Measurements from ENCODE around the gene PTPRU.

Gene PTPRU

GRCh38 chr1:29235955-29236711 is at the start of gene PTPRU:
Gene PTPRU (plus strand): TSS chr1:29236522. CDS start chr1:29236645, 123 bp downstream.
- no peak for TF ChIP-seq ELF4 (IDR thresholded peaks at IDR 0.05)
- no peak for TF ChIP-seq HDGF (IDR thresholded peaks at IDR 0.05; ENCODE audit: borderline replicate concordance)
- TF ChIP-seq SP1 (IDR thresholded peaks at IDR 0.05), result no peak
- TF ChIP-seq BHLHE40 (IDR thresholded peaks at IDR 0.05; ENCODE audit: borderline replicate concordance), result no peak
- peak; percentile 94; the same call in 1 of the 2 replicates for TF ChIP-seq LEF1 (IDR thresholded peaks at IDR 0.05; ENCODE audit: borderline replicate concordance)
- no peak for TF ChIP-seq NFRKB (IDR thresholded peaks at IDR 0.05)
- TF ChIP-seq FOXM1 (IDR thresholded peaks at IDR 0.05; ENCODE audit: borderline replicate concordance), result peak; percentile 77
- TF ChIP-seq CTBP1 (IDR thresholded peaks at IDR 0.05; ENCODE audit: borderline replicate concordance), result no peak
- TF ChIP-seq ARNT (IDR thresholded peaks at IDR 0.05), result peak; percentile 84
- TF ChIP-seq SUZ12 (IDR thresholded peaks at IDR 0.05), result no peak
- no peak; the same call in 1 of the 2 replicates for TF ChIP-seq L3MBTL2 (conservative IDR thresholded peaks at IDR 0.05)
- TF ChIP-seq FOXK2 (IDR thresholded peaks at IDR 0.05), result no peak
- POLR2A ChIA-PET, result no interaction called here
- CTCF ChIA-PET, result interaction anchor here (0.6 kb wide), 2 partner anchors 163 to 206 kb away, joined by 3 to 5 read pairs; no protein-coding TSS in a partner anchor
- peak; percentile 98 for DNase-seq (ENCODE audit: extremely low spot score)

- TF ChIP-seq FOXM1 (IDR thresholded peaks at IDR 0.05; ENCODE audit: borderline replicate concordance) (no peak), SUZ12 (IDR thresholded peaks at IDR 0.05) (no peak), PKNOX1 (IDR thresholded peaks at IDR 0.05) (no peak), ARNT (IDR thresholded peaks at IDR 0.05) (no peak), ELF4 (IDR thresholded peaks at IDR 0.05) (no peak), BHLHE40 (IDR thresholded peaks at IDR 0.05; ENCODE audit: borderline replicate concordance) (no peak), TARDBP (IDR thresholded peaks at IDR 0.05) (no peak), L3MBTL2 (conservative IDR thresholded peaks at IDR 0.05) (no peak)
- DNase-seq (ENCODE audit: extremely low spot score), result no peak
- CTCF ChIA-PET, result interaction anchor here (1.1 kb wide), 1 partner anchor 305 kb away, joined by 3 read pairs; no protein-coding TSS in a partner anchor
- POLR2A ChIA-PET, result no interaction called here
Measured at GRCh38 chr1:29186707-29187106, 49.6 kb upstream of the PTPRU start.

GRCh38 chr1:29190718-29191117 is 45.6 kb upstream of the PTPRU start:
- CTCF ChIA-PET, result no interaction called here
- no peak for TF ChIP-seq FOXM1 (IDR thresholded peaks at IDR 0.05; ENCODE audit: borderline replicate concordance)
- TF ChIP-seq ARNT (IDR thresholded peaks at IDR 0.05), result no peak
- no peak for TF ChIP-seq FOXK2 (IDR thresholded peaks at IDR 0.05)
- no peak for TF ChIP-seq ZNF384 (IDR thresholded peaks at IDR 0.05)
- TF ChIP-seq TARDBP (IDR thresholded peaks at IDR 0.05), result no peak
- TF ChIP-seq CTBP1 (IDR thresholded peaks at IDR 0.05; ENCODE audit: borderline replicate concordance), result no peak
- no peak for TF ChIP-seq BHLHE40 (IDR thresholded peaks at IDR 0.05; ENCODE audit: borderline replicate concordance)
- no peak for TF ChIP-seq ELF4 (IDR thresholded peaks at IDR 0.05)
- TF ChIP-seq FOXA1 (IDR thresholded peaks at IDR 0.05), result no peak
- no peak for TF ChIP-seq L3MBTL2 (conservative IDR thresholded peaks at IDR 0.05)
- DNase-seq (ENCODE audit: extremely low spot score), result no peak
- POLR2A ChIA-PET, result interaction anchor here (1.5 kb wide), 1 partner anchor 9 kb away, joined by 7 read pairs; the partner anchor contains the start of gene SRSF4

- ChIA-PET CTCF (interaction anchor here (1.6 kb wide), 1 partner anchor 8 kb away, joined by 3 read pairs; no protein-coding TSS in a partner anchor), POLR2A (interaction anchor here (2.2 kb wide), 1 partner anchor 12 kb away, joined by 12 read pairs; the partner anchor contains the start of gene SRSF4)
- no peak for TF ChIP-seq ZNF384 (IDR thresholded peaks at IDR 0.05)
- TF ChIP-seq L3MBTL2 (conservative IDR thresholded peaks at IDR 0.05), result no peak
- TF ChIP-seq BHLHE40 (IDR thresholded peaks at IDR 0.05; ENCODE audit: borderline replicate concordance), result no peak
- TF ChIP-seq SUZ12 (IDR thresholded peaks at IDR 0.05), result no peak
- no peak for TF ChIP-seq TARDBP (IDR thresholded peaks at IDR 0.05)
- TF ChIP-seq ELF4 (IDR thresholded peaks at IDR 0.05), result no peak
- TF ChIP-seq FOXA1 (IDR thresholded peaks at IDR 0.05), result no peak
- no peak for TF ChIP-seq PKNOX1 (IDR thresholded peaks at IDR 0.05)
- TF ChIP-seq CTBP1 (IDR thresholded peaks at IDR 0.05; ENCODE audit: borderline replicate concordance), result no peak
- no peak for TF ChIP-seq FOXK2 (IDR thresholded peaks at IDR 0.05)
- TF ChIP-seq NFRKB (IDR thresholded peaks at IDR 0.05), result no peak
- TF ChIP-seq HDGF (IDR thresholded peaks at IDR 0.05; ENCODE audit: borderline replicate concordance), result no peak
- no peak for TF ChIP-seq FOXM1 (IDR thresholded peaks at IDR 0.05; ENCODE audit: borderline replicate concordance)
- DNase-seq (ENCODE audit: extremely low spot score), result no peak
Measured at GRCh38 chr1:29193879-29194455, 42.4 kb upstream of the PTPRU start.

- ChIA-PET POLR2A (interaction anchor here (3.4 kb wide), 1 partner anchor 14 kb away, joined by 29 read pairs; the partner anchor contains the start of gene SRSF4), CTCF (no interaction called here)
- TF ChIP-seq L3MBTL2 (conservative IDR thresholded peaks at IDR 0.05), result no peak
- no peak for TF ChIP-seq ELF4 (IDR thresholded peaks at IDR 0.05)
- no peak for TF ChIP-seq FOXM1 (IDR thresholded peaks at IDR 0.05; ENCODE audit: borderline replicate concordance)
- TF ChIP-seq SUZ12 (IDR thresholded peaks at IDR 0.05), result no peak
- TF ChIP-seq NFRKB (IDR thresholded peaks at IDR 0.05), result no peak
- TF ChIP-seq LEF1 (IDR thresholded peaks at IDR 0.05; ENCODE audit: borderline replicate concordance), result no peak
- no peak for TF ChIP-seq HDGF (IDR thresholded peaks at IDR 0.05; ENCODE audit: borderline replicate concordance)
- no peak for DNase-seq (ENCODE audit: extremely low spot score)
Measured at GRCh38 chr1:29195881-29196291, 40.4 kb upstream of the PTPRU start.

All from HEK293T (cell line).